ENCODE measurements around the gene GAD2.
A peak's percentile ranks its signal among the peaks of the same experiment; 100 is the strongest.

GAD2 gene

GRCh38 chr10:26211781-26212444 is 4.7 kb upstream of the GAD2 start:
- peaks cover 46% of the 10 kb centered on the region for H3K27me3 ChIP-seq (ENCODE audit: control insufficient read depth, insufficient read depth, low read length)
- no peaks in the 10 kb centered on the region for H3K36me3 ChIP-seq (ENCODE audit: control insufficient read depth, insufficient read depth, low read length)
- WGBS (ENCODE audit: insufficient coverage, insufficient read length): no CpG with 5 or more reads among the region's 37 CpGs
- no peak overlapping the region for H3K27ac ChIP-seq (ENCODE audit: low read length)
- peak overlapping the region; percentile 15; the same call in 1 of the 2 replicates for H3K4me3 ChIP-seq (ENCODE audit: low read length)
- H3K9me3 ChIP-seq (ENCODE audit: control insufficient read depth, insufficient read depth, low read length): no peaks in the 10 kb centered on the region
- DNase-seq (ENCODE audit: low read depth, low spot score): no peak
- peaks cover 6% of the 10 kb centered on the region for H3K4me1 ChIP-seq (ENCODE audit: control insufficient read depth, insufficient read depth, low read length)

GRCh38 chr10:26212511-26212910 is 4.1 kb upstream of the GAD2 start:
- no peak for DNase-seq (ENCODE audit: low read depth, low spot score)
- Histone ChIP-seq H3K9me3 (ENCODE audit: control insufficient read depth, insufficient read depth, low read length) (no peaks in the 10 kb centered on the region), H3K4me1 (ENCODE audit: control insufficient read depth, insufficient read depth, low read length) (peaks cover 6% of the 10 kb centered on the region), H3K4me3 (ENCODE audit: low read length) (no peak overlapping the region), H3K27ac (ENCODE audit: low read length) (no peak overlapping the region), H3K36me3 (ENCODE audit: control insufficient read depth, insufficient read depth, low read length) (no peaks in the 10 kb centered on the region), H3K27me3 (ENCODE audit: control insufficient read depth, insufficient read depth, low read length) (peaks cover 52% of the 10 kb centered on the region)
- WGBS (ENCODE audit: insufficient coverage, insufficient read length): no CpG with 5 or more reads among the region's 12 CpGs

- Histone ChIP-seq H3K9me3 (ENCODE audit: control insufficient read depth, insufficient read depth, low read length) (no peaks in the 10 kb centered on the region), H3K4me3 (ENCODE audit: low read length) (no peak overlapping the region), H3K36me3 (ENCODE audit: control insufficient read depth, insufficient read depth, low read length) (no peaks in the 10 kb centered on the region), H3K27ac (ENCODE audit: low read length) (no peak overlapping the region), H3K27me3 (ENCODE audit: control insufficient read depth, insufficient read depth, low read length) (peaks cover 57% of the 10 kb centered on the region), H3K4me1 (ENCODE audit: control insufficient read depth, insufficient read depth, low read length) (peaks cover 6% of the 10 kb centered on the region)
- no peak for DNase-seq (ENCODE audit: low read depth, low spot score)
- WGBS (ENCODE audit: insufficient coverage, insufficient read length): no CpG with 5 or more reads among the region's 11 CpGs
Observed at GRCh38 chr10:26213157-26213800, 3.3 kb upstream of the GAD2 start.

GRCh38 chr10:26214004-26214403 is 2.6 kb upstream of the GAD2 start:
- DNase-seq (ENCODE audit: low read depth, low spot score): no peak
- Histone ChIP-seq H3K9me3 (ENCODE audit: control insufficient read depth, insufficient read depth, low read length) (no peaks in the 10 kb centered on the region), H3K27ac (ENCODE audit: low read length) (no peak overlapping the region), H3K36me3 (ENCODE audit: control insufficient read depth, insufficient read depth, low read length) (no peaks in the 10 kb centered on the region), H3K27me3 (ENCODE audit: control insufficient read depth, insufficient read depth, low read length) (peaks cover 62% of the 10 kb centered on the region), H3K4me3 (ENCODE audit: low read length) (no peak overlapping the region), H3K4me1 (ENCODE audit: control insufficient read depth, insufficient read depth, low read length) (peaks cover 6% of the 10 kb centered on the region)
- no CpG with 5 or more reads among the region's 7 CpGs for WGBS (ENCODE audit: insufficient coverage, insufficient read length)

GRCh38 chr10:26214551-26215395 is 1.8 kb upstream of the GAD2 start:
- Histone ChIP-seq H3K4me1 (ENCODE audit: control insufficient read depth, insufficient read depth, low read length) (peaks cover 6% of the 10 kb centered on the region), H3K27ac (ENCODE audit: low read length) (no peak overlapping the region), H3K27me3 (ENCODE audit: control insufficient read depth, insufficient read depth, low read length) (peaks cover 64% of the 10 kb centered on the region), H3K36me3 (ENCODE audit: control insufficient read depth, insufficient read depth, low read length) (no peaks in the 10 kb centered on the region), H3K4me3 (ENCODE audit: low read length) (peak overlapping the region; percentile 6; the same call in 1 of the 2 replicates), H3K9me3 (ENCODE audit: control insufficient read depth, insufficient read depth, low read length) (no peaks in the 10 kb centered on the region)
- DNase-seq (ENCODE audit: low read depth, low spot score): no peak
- no CpG with 5 or more reads among the region's 34 CpGs for WGBS (ENCODE audit: insufficient coverage, insufficient read length)

- H3K27ac ChIP-seq (ENCODE audit: low read length): no peak overlapping the region
- no peaks in the 10 kb centered on the region for H3K9me3 ChIP-seq (ENCODE audit: control insufficient read depth, insufficient read depth, low read length)
- H3K4me3 ChIP-seq (ENCODE audit: low read length): peak overlapping the region; percentile 49; the same call in 1 of the 2 replicates
- no peaks in the 10 kb centered on the region for H3K36me3 ChIP-seq (ENCODE audit: control insufficient read depth, insufficient read depth, low read length)
- H3K27me3 ChIP-seq (ENCODE audit: control insufficient read depth, insufficient read depth, low read length): peaks cover 61% of the 10 kb centered on the region
- no CpG with 5 or more reads among the region's 31 CpGs for WGBS (ENCODE audit: insufficient coverage, insufficient read length)
- H3K4me1 ChIP-seq (ENCODE audit: control insufficient read depth, insufficient read depth, low read length): peaks cover 6% of the 10 kb centered on the region
- no peak for DNase-seq (ENCODE audit: low read depth, low spot score)
Observed at GRCh38 chr10:26215396-26215934, 1.1 kb upstream of the GAD2 start.

GRCh38 chr10:26215935-26216584 is 514 bp upstream of the GAD2 start:
- WGBS (ENCODE audit: insufficient coverage, insufficient read length): no CpG with 5 or more reads among the region's 57 CpGs
- H3K4me3 ChIP-seq (ENCODE audit: low read length): peak overlapping the region; percentile 49; the same call in 1 of the 2 replicates

GRCh38 chr10:26217396-26218086 is 967 bp downstream of the GAD2 start:
- no peak for DNase-seq (ENCODE audit: low read depth, low spot score)
- H3K36me3 ChIP-seq (ENCODE audit: control insufficient read depth, insufficient read depth, low read length): no peaks in the 10 kb centered on the region
- no peak overlapping the region for H3K27ac ChIP-seq (ENCODE audit: low read length)
- peaks cover 5% of the 10 kb centered on the region for H3K4me1 ChIP-seq (ENCODE audit: control insufficient read depth, insufficient read depth, low read length)
- WGBS (ENCODE audit: insufficient coverage, insufficient read length): no CpG with 5 or more reads among the region's 64 CpGs
- no peaks in the 10 kb centered on the region for H3K9me3 ChIP-seq (ENCODE audit: control insufficient read depth, insufficient read depth, low read length)
- peak overlapping the region; percentile 26; the same call in 1 of the 2 replicates for H3K4me3 ChIP-seq (ENCODE audit: low read length)
- peaks cover 42% of the 10 kb centered on the region for H3K27me3 ChIP-seq (ENCODE audit: control insufficient read depth, insufficient read depth, low read length)

More at GRCh38 chr10:26215935-26216584, 514 bp upstream of the GAD2 start:
- H3K36me3 ChIP-seq (ENCODE audit: control insufficient read depth, insufficient read depth, low read length): no peaks in the 10 kb centered on the region
- H3K27me3 ChIP-seq (ENCODE audit: control insufficient read depth, insufficient read depth, low read length): peaks cover 55% of the 10 kb centered on the region
- H3K27ac ChIP-seq (ENCODE audit: low read length): no peak overlapping the region
- no peak for DNase-seq (ENCODE audit: low read depth, low spot score)
- H3K4me1 ChIP-seq (ENCODE audit: control insufficient read depth, insufficient read depth, low read length): peaks cover 6% of the 10 kb centered on the region
- no peaks in the 10 kb centered on the region for H3K9me3 ChIP-seq (ENCODE audit: control insufficient read depth, insufficient read depth, low read length)

- DNase-seq (ENCODE audit: low read depth, low spot score): no peak
- no peak overlapping the region for H3K27ac ChIP-seq (ENCODE audit: low read length)
- no peaks in the 10 kb centered on the region for H3K36me3 ChIP-seq (ENCODE audit: control insufficient read depth, insufficient read depth, low read length)
- no CpG with 5 or more reads among the region's 1 CpG for WGBS (ENCODE audit: insufficient coverage, insufficient read length)
- no peaks in the 10 kb centered on the region for H3K9me3 ChIP-seq (ENCODE audit: control insufficient read depth, insufficient read depth, low read length)
- no peak overlapping the region for H3K4me3 ChIP-seq (ENCODE audit: low read length)
- H3K27me3 ChIP-seq (ENCODE audit: control insufficient read depth, insufficient read depth, low read length): peaks cover 33% of the 10 kb centered on the region
- no peaks in the 10 kb centered on the region for H3K4me1 ChIP-seq (ENCODE audit: control insufficient read depth, insufficient read depth, low read length)
Observed at GRCh38 chr10:26219676-26220075, 3.1 kb downstream of the GAD2 start.
